Measurements from ENCODE around the gene SGTA.

DNA sequence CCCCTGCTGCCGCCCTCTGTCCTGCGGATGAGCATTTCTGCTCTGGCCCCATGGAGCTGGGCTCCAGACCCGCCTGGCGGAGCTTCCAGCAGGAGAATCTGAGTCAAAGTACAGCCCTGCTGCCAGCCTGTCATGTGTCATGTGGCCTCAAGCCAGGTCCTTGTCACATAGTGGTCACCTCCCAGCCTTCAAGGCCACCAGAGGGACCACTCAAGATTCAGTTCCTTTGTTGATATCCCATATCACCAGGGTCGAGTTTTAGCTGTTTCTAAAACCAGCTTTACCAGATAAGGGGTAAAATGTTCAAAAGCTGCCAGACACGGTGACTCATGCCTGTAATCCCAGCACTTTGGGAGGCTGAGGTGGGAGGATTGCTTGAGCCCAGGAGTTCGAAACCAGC lies 15.7 kb upstream of the SGTA start:
- TF ChIP-seq, protein P1, sequence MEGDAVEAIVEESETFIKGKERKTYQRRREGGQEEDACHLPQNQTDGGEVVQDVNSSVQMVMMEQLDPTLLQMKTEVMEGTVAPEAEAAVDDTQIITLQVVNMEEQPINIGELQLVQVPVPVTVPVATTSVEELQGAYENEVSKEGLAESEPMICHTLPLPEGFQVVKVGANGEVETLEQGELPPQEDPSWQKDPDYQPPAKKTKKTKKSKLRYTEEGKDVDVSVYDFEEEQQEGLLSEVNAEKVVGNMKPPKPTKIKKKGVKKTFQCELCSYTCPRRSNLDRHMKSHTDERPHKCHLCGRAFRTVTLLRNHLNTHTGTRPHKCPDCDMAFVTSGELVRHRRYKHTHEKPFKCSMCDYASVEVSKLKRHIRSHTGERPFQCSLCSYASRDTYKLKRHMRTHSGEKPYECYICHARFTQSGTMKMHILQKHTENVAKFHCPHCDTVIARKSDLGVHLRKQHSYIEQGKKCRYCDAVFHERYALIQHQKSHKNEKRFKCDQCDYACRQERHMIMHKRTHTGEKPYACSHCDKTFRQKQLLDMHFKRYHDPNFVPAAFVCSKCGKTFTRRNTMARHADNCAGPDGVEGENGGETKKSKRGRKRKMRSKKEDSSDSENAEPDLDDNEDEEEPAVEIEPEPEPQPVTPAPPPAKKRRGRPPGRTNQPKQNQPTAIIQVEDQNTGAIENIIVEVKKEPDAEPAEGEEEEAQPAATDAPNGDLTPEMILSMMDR (IDR thresholded peaks at IDR 0.05; ENCODE audit: insufficient read depth, low read length) = no peak
- TF ChIP-seq GABPA (IDR thresholded peaks at IDR 0.05; ENCODE audit: low read depth) = no peak
- TF ChIP-seq, protein P2, sequence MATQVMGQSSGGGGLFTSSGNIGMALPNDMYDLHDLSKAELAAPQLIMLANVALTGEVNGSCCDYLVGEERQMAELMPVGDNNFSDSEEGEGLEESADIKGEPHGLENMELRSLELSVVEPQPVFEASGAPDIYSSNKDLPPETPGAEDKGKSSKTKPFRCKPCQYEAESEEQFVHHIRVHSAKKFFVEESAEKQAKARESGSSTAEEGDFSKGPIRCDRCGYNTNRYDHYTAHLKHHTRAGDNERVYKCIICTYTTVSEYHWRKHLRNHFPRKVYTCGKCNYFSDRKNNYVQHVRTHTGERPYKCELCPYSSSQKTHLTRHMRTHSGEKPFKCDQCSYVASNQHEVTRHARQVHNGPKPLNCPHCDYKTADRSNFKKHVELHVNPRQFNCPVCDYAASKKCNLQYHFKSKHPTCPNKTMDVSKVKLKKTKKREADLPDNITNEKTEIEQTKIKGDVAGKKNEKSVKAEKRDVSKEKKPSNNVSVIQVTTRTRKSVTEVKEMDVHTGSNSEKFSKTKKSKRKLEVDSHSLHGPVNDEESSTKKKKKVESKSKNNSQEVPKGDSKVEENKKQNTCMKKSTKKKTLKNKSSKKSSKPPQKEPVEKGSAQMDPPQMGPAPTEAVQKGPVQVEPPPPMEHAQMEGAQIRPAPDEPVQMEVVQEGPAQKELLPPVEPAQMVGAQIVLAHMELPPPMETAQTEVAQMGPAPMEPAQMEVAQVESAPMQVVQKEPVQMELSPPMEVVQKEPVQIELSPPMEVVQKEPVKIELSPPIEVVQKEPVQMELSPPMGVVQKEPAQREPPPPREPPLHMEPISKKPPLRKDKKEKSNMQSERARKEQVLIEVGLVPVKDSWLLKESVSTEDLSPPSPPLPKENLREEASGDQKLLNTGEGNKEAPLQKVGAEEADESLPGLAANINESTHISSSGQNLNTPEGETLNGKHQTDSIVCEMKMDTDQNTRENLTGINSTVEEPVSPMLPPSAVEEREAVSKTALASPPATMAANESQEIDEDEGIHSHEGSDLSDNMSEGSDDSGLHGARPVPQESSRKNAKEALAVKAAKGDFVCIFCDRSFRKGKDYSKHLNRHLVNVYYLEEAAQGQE (IDR thresholded peaks at IDR 0.05; ENCODE audit: insufficient replicate concordance, low read depth) = no peak
